WTC11 (cell line): ENCODE data around the gene CCNYL1. TPM values are rescaled to one million over a fixed set of nuclear protein-coding genes. Genes with fewer than 3 reads are reported as not detected.

Source experiments
- ATAC-seq: fragments of 200-7000 bp; cut with Tn5 transposase; 2 replicates; pipeline ENCODE4 v1.10.0; 2021; ENCODE audit warnings: mild to moderate bottlenecking, moderate library complexity
- CTCF ChIA-PET: fragments of 300-600 bp; sonication (Branson Sonifier 250); formaldehyde crosslinking; loops from one replicate; lab custom pipeline; 2021; ENCODE audit warnings: antibody characterized with exemption; lab: Charles Lee
- POLR2A ChIA-PET: fragments of 350-600 bp; sonication (Branson Sonifier 250); formaldehyde crosslinking; loops from one replicate; lab custom pipeline; 2021; ENCODE audit warnings: antibody characterized with exemption; lab: Charles Lee
- DNase-seq: peaks from one replicate; pipeline ENCODE4 v3.0.0; 2021; ENCODE audit warnings: low spot score
- H3K27ac Mint-ChIP-seq: 2 replicates; pipeline ENCODE4 v1.8.0; 2021; ENCODE audit warnings: mixed read lengths
- H3K27me3 Mint-ChIP-seq: 2 replicates; pipeline ENCODE4 v1.8.0; 2021; ENCODE audit warnings: low read depth, mild to moderate bottlenecking, moderate library complexity, mixed read lengths
- H3K36me3 Mint-ChIP-seq: 2 replicates; pipeline ENCODE4 v1.8.0; 2021; ENCODE audit warnings: mixed read lengths
- H3K4me1 Mint-ChIP-seq: 2 replicates; pipeline ENCODE4 v1.8.0; 2022; ENCODE audit warnings: mixed read lengths
- H3K4me3 Mint-ChIP-seq: 2 replicates; pipeline ENCODE4 v1.8.0; 2021; ENCODE audit warnings: mild to moderate bottlenecking, moderate library complexity, mixed read lengths
- H3K9me3 Mint-ChIP-seq: 2 replicates; pipeline ENCODE4 v1.8.0; 2021; ENCODE audit warnings: mixed read lengths
- ATF1 ChIP-seq: sonication (generic); formaldehyde crosslinking; IDR thresholded peaks from 2 replicates; pipeline ENCODE4 v1.8.1; 2023; ENCODE audit warnings: mild to moderate bottlenecking, moderate library complexity, missing genetic modification reagents
- CBFB ChIP-seq: sonication (generic); formaldehyde crosslinking; IDR thresholded peaks from 2 replicates; pipeline ENCODE4 v1.8.1; 2022; ENCODE audit warnings: mild to moderate bottlenecking, low read depth, missing genetic modification reagents
- FOXJ3 ChIP-seq: sonication (generic); formaldehyde crosslinking; IDR thresholded peaks from 2 replicates; pipeline ENCODE4 v1.9.0; 2021; ENCODE audit warnings: missing genetic modification reagents, mild to moderate bottlenecking, borderline replicate concordance
- GRHL2 ChIP-seq: fragments of 250-450 bp; sonication (Bioruptor Pico); IDR thresholded peaks from 2 replicates; pipeline ENCODE4 v1.8.0; 2022; ENCODE audit warnings: mild to moderate bottlenecking, moderate library complexity; ENCODE audit not compliant: insufficient replicate concordance, severe bottlenecking
- HMGA2 ChIP-seq: fragments of 250-450 bp; sonication (Bioruptor Pico); IDR thresholded peaks from 2 replicates; pipeline ENCODE4 v1.4.0; 2021; ENCODE audit warnings: mild to moderate bottlenecking, moderate library complexity
- MXD4 ChIP-seq: fragments of 250-450 bp; sonication (Bioruptor Pico); IDR thresholded peaks from 2 replicates; pipeline ENCODE4 v1.8.0; 2021; ENCODE audit warnings: mild to moderate bottlenecking, moderate library complexity, borderline replicate concordance
- NFATC4 ChIP-seq: fragments of 250-450 bp; sonication (Bioruptor Pico); IDR thresholded peaks from 2 replicates; pipeline ENCODE4 v1.9.0; 2021; ENCODE audit warnings: mild to moderate bottlenecking
- NR1H2 ChIP-seq: sonication (generic); formaldehyde crosslinking; IDR thresholded peaks from 2 replicates; pipeline ENCODE4 v1.9.0; 2021; ENCODE audit warnings: mild to moderate bottlenecking, moderate library complexity, missing genetic modification reagents
- PRRX2 ChIP-seq: fragments of 250-450 bp; sonication (Bioruptor Pico); IDR thresholded peaks from 2 replicates; pipeline ENCODE4 v1.8.0; 2021; ENCODE audit warnings: mild to moderate bottlenecking
- RORB ChIP-seq: fragments of 250-450 bp; sonication (Bioruptor Pico); IDR thresholded peaks from 2 replicates; pipeline ENCODE4 v1.9.0; 2021; ENCODE audit warnings: mild to moderate bottlenecking
- SOX15 ChIP-seq: fragments of 250-450 bp; sonication (Bioruptor Pico); IDR thresholded peaks from 2 replicates; pipeline ENCODE4 v1.9.0; 2021; ENCODE audit warnings: mild to moderate bottlenecking
- SP1 ChIP-seq: sonication (generic); formaldehyde crosslinking; conservative IDR thresholded peaks from 2 replicates; pipeline ENCODE4 v1.8.1; 2022; ENCODE audit warnings: missing genetic modification reagents
- TEAD1 ChIP-seq: sonication (generic); formaldehyde crosslinking; IDR thresholded peaks from 2 replicates; pipeline ENCODE4 v1.8.0; 2022; ENCODE audit warnings: mild to moderate bottlenecking, missing genetic modification reagents
- ZNF396 ChIP-seq: fragments of 250-450 bp; sonication (Bioruptor Pico); IDR thresholded peaks from 2 replicates; pipeline ENCODE4 v1.8.0; 2021; ENCODE audit warnings: mild to moderate bottlenecking, moderate library complexity, borderline replicate concordance
- ZNF416 ChIP-seq: fragments of 250-450 bp; sonication (Bioruptor Pico); IDR thresholded peaks from 2 replicates; pipeline ENCODE4 v1.9.0; 2021; ENCODE audit warnings: mild to moderate bottlenecking, inconsistent platforms
- total RNA-seq: library from RNA; stranded (reverse); gene quantifications from 3 replicates; pipeline ENCODE4 v1.2.3, GENCODE V29; 2021
- TF ChIP-seq, protein P1 (sequence below): fragments of 200-600 bp; IDR thresholded peaks from 2 replicates; pipeline ENCODE4 v1.8.0; 2022; ENCODE audit warnings: antibody characterized with exemption
- TF ChIP-seq, protein P2 (sequence below): sonication (generic); formaldehyde crosslinking; IDR thresholded peaks from 2 replicates; pipeline ENCODE4 v1.8.1; 2022; ENCODE audit warnings: mild to moderate bottlenecking, missing genetic modification reagents, moderate library complexity, borderline replicate concordance
- TF ChIP-seq, protein P3 (sequence below): sonication (generic); formaldehyde crosslinking; IDR thresholded peaks from 2 replicates; pipeline ENCODE4 v1.8.1; 2023; ENCODE audit warnings: mild to moderate bottlenecking, missing genetic modification reagents
- TF ChIP-seq, protein P4 (sequence below): sonication (generic); formaldehyde crosslinking; IDR thresholded peaks from 2 replicates; pipeline ENCODE4 v1.8.0; 2022; ENCODE audit warnings: mild to moderate bottlenecking, missing genetic modification reagents
- TF ChIP-seq, protein P5 (sequence below): sonication (generic); formaldehyde crosslinking; conservative IDR thresholded peaks from 2 replicates; pipeline ENCODE4 v1.8.1; 2023; ENCODE audit warnings: mild to moderate bottlenecking, low read depth, missing genetic modification reagents, moderate library complexity

CCNYL1 gene
- total RNA-seq, 1 experiment from 2014 or later = 31.6 TPM

DNA sequence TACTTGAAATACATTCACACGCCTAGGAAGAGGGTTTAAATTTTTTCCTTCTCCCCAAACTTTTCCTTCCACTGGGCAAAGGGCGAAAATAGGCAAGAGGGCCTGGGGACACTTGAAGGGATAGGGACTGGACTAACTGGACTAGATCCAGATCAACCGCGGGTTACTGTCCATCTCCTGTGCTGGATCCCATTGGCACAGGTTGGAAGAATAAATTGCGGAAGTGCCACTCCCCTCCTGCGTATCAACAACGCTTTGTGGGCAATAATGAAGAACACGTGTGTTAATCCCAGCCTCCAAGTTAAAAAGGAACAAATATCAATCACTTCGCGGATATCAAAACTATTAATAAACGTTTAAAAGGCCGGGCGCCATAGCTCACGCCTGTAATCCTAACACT, 60.0 kb downstream of the CCNYL1 start:
- peaks cover 9% of the 10 kb centered on the region for H3K36me3 Mint-ChIP-seq
- H3K27me3 Mint-ChIP-seq = no peaks in the 10 kb centered on the region
- H3K4me1 Mint-ChIP-seq = peaks cover 61% of the 10 kb centered on the region
- TF ChIP-seq ZNF416 (CRISPR knock-in tag) (no peak), GRHL2 (CRISPR knock-in tag) (no peak), PRRX2 (CRISPR knock-in tag) (no peak), ZNF396 (no peak), SP1 (CRISPR knock-in tag) (no peak), RORB (no peak), NR1H2 (CRISPR knock-in tag) (no peak), MXD4 (CRISPR knock-in tag) (no peak), FOXJ3 (no peak), NFATC4 (CRISPR knock-in tag) (no peak), HMGA2 (CRISPR knock-in tag) (no peak), ATF1 (no peak), CBFB (CRISPR knock-in tag) (no peak), SOX15 (no peak), TEAD1 (no peak)
- TF ChIP-seq, protein P1, sequence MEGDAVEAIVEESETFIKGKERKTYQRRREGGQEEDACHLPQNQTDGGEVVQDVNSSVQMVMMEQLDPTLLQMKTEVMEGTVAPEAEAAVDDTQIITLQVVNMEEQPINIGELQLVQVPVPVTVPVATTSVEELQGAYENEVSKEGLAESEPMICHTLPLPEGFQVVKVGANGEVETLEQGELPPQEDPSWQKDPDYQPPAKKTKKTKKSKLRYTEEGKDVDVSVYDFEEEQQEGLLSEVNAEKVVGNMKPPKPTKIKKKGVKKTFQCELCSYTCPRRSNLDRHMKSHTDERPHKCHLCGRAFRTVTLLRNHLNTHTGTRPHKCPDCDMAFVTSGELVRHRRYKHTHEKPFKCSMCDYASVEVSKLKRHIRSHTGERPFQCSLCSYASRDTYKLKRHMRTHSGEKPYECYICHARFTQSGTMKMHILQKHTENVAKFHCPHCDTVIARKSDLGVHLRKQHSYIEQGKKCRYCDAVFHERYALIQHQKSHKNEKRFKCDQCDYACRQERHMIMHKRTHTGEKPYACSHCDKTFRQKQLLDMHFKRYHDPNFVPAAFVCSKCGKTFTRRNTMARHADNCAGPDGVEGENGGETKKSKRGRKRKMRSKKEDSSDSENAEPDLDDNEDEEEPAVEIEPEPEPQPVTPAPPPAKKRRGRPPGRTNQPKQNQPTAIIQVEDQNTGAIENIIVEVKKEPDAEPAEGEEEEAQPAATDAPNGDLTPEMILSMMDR = no peak
- TF ChIP-seq, protein P2, sequence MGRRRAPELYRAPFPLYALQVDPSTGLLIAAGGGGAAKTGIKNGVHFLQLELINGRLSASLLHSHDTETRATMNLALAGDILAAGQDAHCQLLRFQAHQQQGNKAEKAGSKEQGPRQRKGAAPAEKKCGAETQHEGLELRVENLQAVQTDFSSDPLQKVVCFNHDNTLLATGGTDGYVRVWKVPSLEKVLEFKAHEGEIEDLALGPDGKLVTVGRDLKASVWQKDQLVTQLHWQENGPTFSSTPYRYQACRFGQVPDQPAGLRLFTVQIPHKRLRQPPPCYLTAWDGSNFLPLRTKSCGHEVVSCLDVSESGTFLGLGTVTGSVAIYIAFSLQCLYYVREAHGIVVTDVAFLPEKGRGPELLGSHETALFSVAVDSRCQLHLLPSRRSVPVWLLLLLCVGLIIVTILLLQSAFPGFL (CRISPR knock-in tag) = no peak
- TF ChIP-seq, protein P3, sequence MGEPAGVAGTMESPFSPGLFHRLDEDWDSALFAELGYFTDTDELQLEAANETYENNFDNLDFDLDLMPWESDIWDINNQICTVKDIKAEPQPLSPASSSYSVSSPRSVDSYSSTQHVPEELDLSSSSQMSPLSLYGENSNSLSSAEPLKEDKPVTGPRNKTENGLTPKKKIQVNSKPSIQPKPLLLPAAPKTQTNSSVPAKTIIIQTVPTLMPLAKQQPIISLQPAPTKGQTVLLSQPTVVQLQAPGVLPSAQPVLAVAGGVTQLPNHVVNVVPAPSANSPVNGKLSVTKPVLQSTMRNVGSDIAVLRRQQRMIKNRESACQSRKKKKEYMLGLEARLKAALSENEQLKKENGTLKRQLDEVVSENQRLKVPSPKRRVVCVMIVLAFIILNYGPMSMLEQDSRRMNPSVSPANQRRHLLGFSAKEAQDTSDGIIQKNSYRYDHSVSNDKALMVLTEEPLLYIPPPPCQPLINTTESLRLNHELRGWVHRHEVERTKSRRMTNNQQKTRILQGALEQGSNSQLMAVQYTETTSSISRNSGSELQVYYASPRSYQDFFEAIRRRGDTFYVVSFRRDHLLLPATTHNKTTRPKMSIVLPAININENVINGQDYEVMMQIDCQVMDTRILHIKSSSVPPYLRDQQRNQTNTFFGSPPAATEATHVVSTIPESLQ (CRISPR knock-in tag) = no peak
- TF ChIP-seq, protein P4, sequence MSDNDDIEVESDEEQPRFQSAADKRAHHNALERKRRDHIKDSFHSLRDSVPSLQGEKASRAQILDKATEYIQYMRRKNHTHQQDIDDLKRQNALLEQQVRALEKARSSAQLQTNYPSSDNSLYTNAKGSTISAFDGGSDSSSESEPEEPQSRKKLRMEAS = no peak
- TF ChIP-seq, protein P5, sequence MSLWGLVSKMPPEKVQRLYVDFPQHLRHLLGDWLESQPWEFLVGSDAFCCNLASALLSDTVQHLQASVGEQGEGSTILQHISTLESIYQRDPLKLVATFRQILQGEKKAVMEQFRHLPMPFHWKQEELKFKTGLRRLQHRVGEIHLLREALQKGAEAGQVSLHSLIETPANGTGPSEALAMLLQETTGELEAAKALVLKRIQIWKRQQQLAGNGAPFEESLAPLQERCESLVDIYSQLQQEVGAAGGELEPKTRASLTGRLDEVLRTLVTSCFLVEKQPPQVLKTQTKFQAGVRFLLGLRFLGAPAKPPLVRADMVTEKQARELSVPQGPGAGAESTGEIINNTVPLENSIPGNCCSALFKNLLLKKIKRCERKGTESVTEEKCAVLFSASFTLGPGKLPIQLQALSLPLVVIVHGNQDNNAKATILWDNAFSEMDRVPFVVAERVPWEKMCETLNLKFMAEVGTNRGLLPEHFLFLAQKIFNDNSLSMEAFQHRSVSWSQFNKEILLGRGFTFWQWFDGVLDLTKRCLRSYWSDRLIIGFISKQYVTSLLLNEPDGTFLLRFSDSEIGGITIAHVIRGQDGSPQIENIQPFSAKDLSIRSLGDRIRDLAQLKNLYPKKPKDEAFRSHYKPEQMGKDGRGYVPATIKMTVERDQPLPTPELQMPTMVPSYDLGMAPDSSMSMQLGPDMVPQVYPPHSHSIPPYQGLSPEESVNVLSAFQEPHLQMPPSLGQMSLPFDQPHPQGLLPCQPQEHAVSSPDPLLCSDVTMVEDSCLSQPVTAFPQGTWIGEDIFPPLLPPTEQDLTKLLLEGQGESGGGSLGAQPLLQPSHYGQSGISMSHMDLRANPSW = no peak
- no peak for DNase-seq
- POLR2A ChIA-PET = no interaction called here
- no peaks in the 10 kb centered on the region for H3K9me3 Mint-ChIP-seq
- ATAC-seq = no peak
- H3K4me3 Mint-ChIP-seq = peak overlapping the region; percentile 87
- H3K27ac Mint-ChIP-seq = no peak overlapping the region
- CTCF ChIA-PET = no interaction called here
